NT2/D1 (cell line): ENCODE results near the gene LCP2.

Experiments
- DNase-seq: peaks from one replicate; pipeline ENCODE4 v3.0.0-alpha.2; 2011; ENCODE audit warnings: low read depth, low spot score
- H3K27me3 ChIP-seq: 2 replicates; pipeline ENCODE4 v1.6.0; 2011; ENCODE audit warnings: mild to moderate bottlenecking; ENCODE audit not compliant: insufficient read length, insufficient read depth
- H3K36me3 ChIP-seq: 2 replicates; pipeline ENCODE4 v1.6.1; 2011; ENCODE audit warnings: mild to moderate bottlenecking, low read length, mixed read lengths; ENCODE audit not compliant: insufficient read depth, insufficient read length
- H3K4me1 ChIP-seq: 2 replicates; pipeline ENCODE4 v1.5.1; 2011; ENCODE audit not compliant: insufficient read depth, insufficient read length
- H3K4me3 ChIP-seq: 2 replicates; pipeline ENCODE4 v1.5.1; 2011; ENCODE audit warnings: low read depth; ENCODE audit not compliant: insufficient read length
- H3K9ac ChIP-seq: 2 replicates; pipeline ENCODE4 v1.6.0; 2011; ENCODE audit warnings: low read depth; ENCODE audit not compliant: insufficient read length
- H3K9me3 ChIP-seq: 2 replicates; pipeline ENCODE4 v1.5.1; 2011; ENCODE audit warnings: mild to moderate bottlenecking, low read length; ENCODE audit not compliant: insufficient read depth
- SUZ12 ChIP-seq: IDR thresholded peaks from 2 replicates; pipeline ENCODE4 v1.6.1; 2011; ENCODE audit not compliant: insufficient read length, insufficient read depth; ENCODE audit errors: extremely low read depth
- YY1 ChIP-seq: IDR thresholded peaks from 2 replicates; pipeline ENCODE4 v1.6.1; 2011; ENCODE audit not compliant: insufficient read length, insufficient read depth
- ZNF274 ChIP-seq: IDR thresholded peaks from 2 replicates; pipeline ENCODE4 v1.6.1; 2011; ENCODE audit warnings: mild to moderate bottlenecking, low read depth, low read length

Gene LCP2

GRCh38 chr5:170330568-170331054 is 33.0 kb upstream of the LCP2 start:
- no peaks in the 10 kb centered on the region for H3K9me3 ChIP-seq
- no peaks in the 10 kb centered on the region for H3K27me3 ChIP-seq
- no peak overlapping the region for H3K4me3 ChIP-seq
- TF ChIP-seq ZNF274 = no peak
- no peak for TF ChIP-seq SUZ12
- no peak for TF ChIP-seq YY1
- no peaks in the 10 kb centered on the region for H3K36me3 ChIP-seq
- DNase-seq = no peak
- peaks cover 8% of the 10 kb centered on the region for H3K4me1 ChIP-seq
- H3K9ac ChIP-seq = no peak overlapping the region

GRCh38 chr5:170329524-170329923 is 31.9 kb upstream of the LCP2 start:
- no peak overlapping the region for H3K4me3 ChIP-seq
- H3K9ac ChIP-seq = no peak overlapping the region
- H3K36me3 ChIP-seq = no peaks in the 10 kb centered on the region
- DNase-seq = no peak
- no peak for TF ChIP-seq SUZ12
- TF ChIP-seq ZNF274 = no peak
- no peak for TF ChIP-seq YY1
- no peaks in the 10 kb centered on the region for H3K27me3 ChIP-seq
- peaks cover 8% of the 10 kb centered on the region for H3K4me1 ChIP-seq
- H3K9me3 ChIP-seq = no peaks in the 10 kb centered on the region

GRCh38 chr5:170327829-170328228 is 30.3 kb upstream of the LCP2 start:
- TF ChIP-seq ZNF274 = no peak
- TF ChIP-seq SUZ12 = no peak
- TF ChIP-seq YY1 = no peak
- Histone ChIP-seq H3K9me3 (no peaks in the 10 kb centered on the region), H3K4me1 (peaks cover under 1% of the 10 kb centered on the region), H3K36me3 (no peaks in the 10 kb centered on the region), H3K27me3 (no peaks in the 10 kb centered on the region), H3K4me3 (no peak overlapping the region), H3K9ac (no peak overlapping the region)
- no peak for DNase-seq

GRCh38 chr5:170327168-170327567 is 29.6 kb upstream of the LCP2 start:
- no peaks in the 10 kb centered on the region for H3K36me3 ChIP-seq
- no peak overlapping the region for H3K9ac ChIP-seq
- no peak for TF ChIP-seq SUZ12
- no peak for TF ChIP-seq ZNF274
- TF ChIP-seq YY1 = no peak
- DNase-seq = no peak
- no peaks in the 10 kb centered on the region for H3K4me1 ChIP-seq
- no peak overlapping the region for H3K4me3 ChIP-seq
- no peaks in the 10 kb centered on the region for H3K27me3 ChIP-seq
- H3K9me3 ChIP-seq = peaks cover 3% of the 10 kb centered on the region; the same call in 1 of the 2 replicates

GRCh38 chr5:170319301-170319700 is 21.7 kb upstream of the LCP2 start:
- no peaks in the 10 kb centered on the region for H3K27me3 ChIP-seq
- H3K9ac ChIP-seq = no peak overlapping the region
- no peak for DNase-seq
- TF ChIP-seq ZNF274 (no peak), YY1 (no peak), SUZ12 (no peak)
- peaks cover 3% of the 10 kb centered on the region; the same call in 1 of the 2 replicates for H3K9me3 ChIP-seq
- peaks cover 3% of the 10 kb centered on the region for H3K4me1 ChIP-seq
- H3K36me3 ChIP-seq = no peaks in the 10 kb centered on the region
- H3K4me3 ChIP-seq = no peak overlapping the region

GRCh38 chr5:170317499-170317898 is 19.9 kb upstream of the LCP2 start:
- Histone ChIP-seq H3K9me3 (peaks cover 1% of the 10 kb centered on the region; the same call in 1 of the 2 replicates), H3K4me3 (no peak overlapping the region), H3K4me1 (peaks cover 3% of the 10 kb centered on the region), H3K36me3 (no peaks in the 10 kb centered on the region), H3K9ac (no peak overlapping the region), H3K27me3 (no peaks in the 10 kb centered on the region)
- DNase-seq = no peak
- no peak for TF ChIP-seq ZNF274
- TF ChIP-seq SUZ12 = no peak
- no peak for TF ChIP-seq YY1

GRCh38 chr5:170316937-170317336 is 19.4 kb upstream of the LCP2 start:
- H3K27me3 ChIP-seq = no peaks in the 10 kb centered on the region
- no peak overlapping the region for H3K9ac ChIP-seq
- H3K4me1 ChIP-seq = peaks cover 3% of the 10 kb centered on the region
- no peaks in the 10 kb centered on the region for H3K9me3 ChIP-seq
- no peak overlapping the region for H3K4me3 ChIP-seq
- no peak for DNase-seq
- H3K36me3 ChIP-seq = no peaks in the 10 kb centered on the region
- TF ChIP-seq ZNF274 (no peak), YY1 (no peak), SUZ12 (no peak)

GRCh38 chr5:170315154-170315553 is 17.6 kb upstream of the LCP2 start:
- Histone ChIP-seq H3K4me1 (peaks cover 3% of the 10 kb centered on the region), H3K27me3 (no peaks in the 10 kb centered on the region), H3K4me3 (no peak overlapping the region), H3K9ac (no peak overlapping the region), H3K36me3 (no peaks in the 10 kb centered on the region), H3K9me3 (no peaks in the 10 kb centered on the region)
- no peak for DNase-seq
- TF ChIP-seq SUZ12 (no peak), YY1 (no peak), ZNF274 (no peak)
